Heart left ventricle (tissue), 13 donors: ENCODE results near the gene NRSN2.

Source experiments
- POLR2A ChIP-seq, 2 donors: fragments of 450-650 bp; IDR thresholded peaks; one replicate each; pipeline ENCODE4 v1.6.1; 2017; ENCODE audit warnings: antibody characterized with exemption in 2 of 2, mild to moderate bottlenecking in 2 of 2, moderate library complexity in 2 of 2
- TF ChIP-seq, protein P1 (sequence below), 12 donors: fragments of 200-600 bp; sonication (generic) in 4 of 12; IDR thresholded peaks; one replicate each; pipeline versions ENCODE4 v1.5.0 to v1.8.0; 2018 to 2022; ENCODE audit warnings: antibody characterized with exemption in 12 of 12, mild to moderate bottlenecking in 5 of 12
- donor health status: ischemic (EF 13 %, LVEDD 7.1; RV severe dilation, severe dysfunction).
- donor health status: DM: no; HTN: yes; CAD: no.
- donor health status: DM: no; HTN: no; CAD: no.
- donor health status: ischemic (EF 25% LVEDD 6.9; RV normal size, moderate dysfunction).
- donor health status: ischemic (EF 25% LVEDD 5.7; RV mildly dilated, moderate dysfunction).
- donor health status: ischemic (EF 35%, LVEDD 5.7; RV mildly dilated, moderate dysfunction).
- donor health status: nonischemic (EF 11% LVEDD 7.7; RV severe dilation, severe dysfunction).
- donor health status: DM: yes; HTN: yes; CAD: no.
- donor health status: PGD.
- donor health status: ischemic (EF 29% LVEDD 5.4; RV normal size, mild dysfunction).
- donor health status: nonischemic (EF 23%, LVEDD 6.1; RV moderate dilation, normal function).

DNA sequence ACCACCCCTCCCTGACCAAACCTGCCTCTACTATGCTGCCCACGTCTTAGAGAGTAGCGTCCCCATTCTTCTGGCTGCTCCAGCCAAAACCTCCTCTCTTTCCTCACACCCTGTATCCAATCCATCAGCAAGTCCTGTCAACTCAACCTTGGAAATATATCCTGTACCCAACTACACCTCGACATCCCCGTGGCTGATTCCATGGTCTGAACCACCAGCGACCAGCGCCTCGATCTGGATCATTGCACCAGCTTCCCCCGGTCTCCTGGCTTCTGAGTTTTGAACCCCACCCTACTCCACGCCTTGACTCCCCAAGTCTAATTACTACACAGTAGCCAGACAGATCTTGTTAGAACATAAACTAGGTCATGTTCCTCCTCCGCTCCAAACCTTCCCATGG, 9.8 kb downstream of the NRSN2 start:
- TF ChIP-seq POLR2A (IDR thresholded peaks at IDR 0.05): no peak
- TF ChIP-seq, protein P1, sequence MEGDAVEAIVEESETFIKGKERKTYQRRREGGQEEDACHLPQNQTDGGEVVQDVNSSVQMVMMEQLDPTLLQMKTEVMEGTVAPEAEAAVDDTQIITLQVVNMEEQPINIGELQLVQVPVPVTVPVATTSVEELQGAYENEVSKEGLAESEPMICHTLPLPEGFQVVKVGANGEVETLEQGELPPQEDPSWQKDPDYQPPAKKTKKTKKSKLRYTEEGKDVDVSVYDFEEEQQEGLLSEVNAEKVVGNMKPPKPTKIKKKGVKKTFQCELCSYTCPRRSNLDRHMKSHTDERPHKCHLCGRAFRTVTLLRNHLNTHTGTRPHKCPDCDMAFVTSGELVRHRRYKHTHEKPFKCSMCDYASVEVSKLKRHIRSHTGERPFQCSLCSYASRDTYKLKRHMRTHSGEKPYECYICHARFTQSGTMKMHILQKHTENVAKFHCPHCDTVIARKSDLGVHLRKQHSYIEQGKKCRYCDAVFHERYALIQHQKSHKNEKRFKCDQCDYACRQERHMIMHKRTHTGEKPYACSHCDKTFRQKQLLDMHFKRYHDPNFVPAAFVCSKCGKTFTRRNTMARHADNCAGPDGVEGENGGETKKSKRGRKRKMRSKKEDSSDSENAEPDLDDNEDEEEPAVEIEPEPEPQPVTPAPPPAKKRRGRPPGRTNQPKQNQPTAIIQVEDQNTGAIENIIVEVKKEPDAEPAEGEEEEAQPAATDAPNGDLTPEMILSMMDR (IDR thresholded peaks at IDR 0.05): no peak
